Endothelial cell of umbilical vein (primary cell): Measurements from ENCODE around the gene GSG1L. TPM values are rescaled to one million over a fixed set of nuclear protein-coding genes. Genes with fewer than 3 reads are reported as not detected.

Experiments
- BruUV-seq: library from RNA; stranded (reverse); fragments of 400-500 nt; replicated peaks from 2 replicates; lab custom pipeline; 2021; lab: Mats Ljungman, UMichigan
- CTCF ChIA-PET: fragments of 300-600, 350-600 bp; sonication (Branson Sonifier 250); formaldehyde crosslinking; loops from one replicate; lab custom pipeline; 2021; ENCODE audit warnings: antibody characterized with exemption, inconsistent platforms; lab: Charles Lee
- POLR2A ChIA-PET: fragments of 300-600, 350-600 bp; sonication (Branson Sonifier 250); formaldehyde crosslinking; loops from one replicate; lab custom pipeline; 2021; ENCODE audit warnings: antibody characterized with exemption, inconsistent platforms; lab: Charles Lee
- DNase-seq: peaks from one replicate; pipeline ENCODE4 v3.0.0-alpha.2; 2011; ENCODE audit warnings: low read depth, low spot score
- FAIRE-seq: peaks from 2 replicates; lab custom pipeline; 2011; peaks lifted over from hg19 to GRCh38; lab: Jason Lieb, UNC
- H2AFZ ChIP-seq: 2 replicates; pipeline ENCODE4 v1.6.0; 2012; ENCODE audit warnings: low read depth, low read length, control low read depth, inconsistent platforms
- H3K27ac ChIP-seq: 2 replicates; pipeline ENCODE4 v1.5.1; 2011; ENCODE audit warnings: low read depth, mild to moderate bottlenecking, control low read depth, low read length, moderate library complexity; ENCODE audit not compliant: insufficient read depth
- H3K27me3 ChIP-seq, 2 experiments: 2 replicates each; pipeline versions ENCODE4 v1.6.0 to v1.6.1; 2011; ENCODE audit warnings: low read length in 2 of 2, mixed read lengths in 1 of 2; ENCODE audit not compliant: control insufficient read depth in 2 of 2, insufficient read depth in 2 of 2
- H3K36me3 ChIP-seq, 2 experiments: 2 replicates in 1 of 2; 3 replicates in 1 of 2; pipeline ENCODE4 v1.5.1; 2011; ENCODE audit warnings: low read length in 2 of 2, mild to moderate bottlenecking in 1 of 2, moderate library complexity in 1 of 2; ENCODE audit not compliant: control insufficient read depth in 2 of 2, insufficient read depth in 2 of 2; ENCODE audit errors: extremely low read depth in 1 of 2
- H3K4me1 ChIP-seq: 3 replicates; pipeline ENCODE4 v1.5.1; 2011; ENCODE audit warnings: mild to moderate bottlenecking, low read length; ENCODE audit not compliant: control insufficient read depth, insufficient read depth; ENCODE audit errors: extremely low read depth
- H3K4me2 ChIP-seq: 2 replicates; pipeline ENCODE4 v1.6.1; 2011; ENCODE audit warnings: low read length, control low read depth, mixed read lengths; ENCODE audit not compliant: insufficient read depth
- H3K4me3 ChIP-seq, 3 experiments: fragments of 200-600 bp in 1 of 3; sonication (generic), shearing (Covaris generic) in 1 of 3; replicated peaks in 1 of 3; 2 replicates each; pipeline ENCODE4 v1.5.1; 2011 to 2016; ENCODE audit warnings: control low read depth in 3 of 3, low read length in 3 of 3, mild to moderate bottlenecking in 2 of 3, inconsistent platforms in 1 of 3, low read depth in 1 of 3, moderate library complexity in 1 of 3; ENCODE audit not compliant: insufficient read depth in 1 of 3
- H3K79me2 ChIP-seq: 2 replicates; pipeline ENCODE4 v1.6.0; 2012; ENCODE audit warnings: low read length, inconsistent platforms; ENCODE audit not compliant: control insufficient read depth, insufficient read depth
- H3K9ac ChIP-seq: replicated peaks from 2 replicates; pipeline ENCODE3; 2011; ENCODE audit warnings: low read length, control low read depth; ENCODE audit not compliant: insufficient read depth; ENCODE audit errors: extremely low read depth
- H3K9me1 ChIP-seq: replicated peaks from 3 replicates; pipeline ENCODE4 v1.6.0; 2011; ENCODE audit warnings: mild to moderate bottlenecking, low read length; ENCODE audit not compliant: control insufficient read depth, insufficient read depth; ENCODE audit errors: extremely low read depth
- H3K9me3 ChIP-seq: replicated peaks from 2 replicates; pipeline ENCODE4 v1.5.1; 2012; ENCODE audit warnings: low read length, inconsistent platforms; ENCODE audit not compliant: control insufficient read depth, insufficient read depth
- H4K20me1 ChIP-seq: replicated peaks from 2 replicates; pipeline ENCODE3; 2011; ENCODE audit warnings: mild to moderate bottlenecking, low read length; ENCODE audit not compliant: control insufficient read depth, insufficient read depth; ENCODE audit errors: extremely low read depth
- CTCF ChIP-seq, 2 donors: IDR thresholded peaks; 1 replicate in 1 of 2; 2 replicates in 1 of 2; pipeline ENCODE4 v1.5.1; 2011; ENCODE audit warnings: low read length in 2 of 2, mild to moderate bottlenecking in 2 of 2, moderate library complexity in 2 of 2, control low read depth in 1 of 2, inconsistent platforms in 1 of 2, low read depth in 1 of 2; ENCODE audit not compliant: insufficient read depth in 1 of 2; ENCODE audit errors: extremely low read depth in 1 of 2
- EZH2 ChIP-seq: IDR thresholded peaks from 2 replicates; pipeline ENCODE4 v1.6.1; 2012; ENCODE audit warnings: borderline replicate concordance, low read depth, mild to moderate bottlenecking, moderate library complexity, low read length, inconsistent platforms; ENCODE audit not compliant: severe bottlenecking
- FOS ChIP-seq: IDR thresholded peaks from 2 replicates; pipeline ENCODE4 v1.6.1; 2011; ENCODE audit warnings: mild to moderate bottlenecking, low read length, moderate library complexity, borderline replicate concordance; ENCODE audit not compliant: insufficient read depth
- GATA2 ChIP-seq: IDR thresholded peaks from 2 replicates; pipeline ENCODE4 v1.7.0; 2011; ENCODE audit warnings: low read depth, mild to moderate bottlenecking, moderate library complexity, mixed read lengths, low read length; ENCODE audit not compliant: insufficient read length, insufficient read depth
- JUN ChIP-seq: IDR thresholded peaks from 2 replicates; pipeline ENCODE4 v1.6.1; 2011; ENCODE audit warnings: borderline replicate concordance, low read depth; ENCODE audit not compliant: insufficient read length, insufficient read depth
- MAX ChIP-seq: IDR thresholded peaks from 2 replicates; pipeline ENCODE4 v1.6.1; 2011; ENCODE audit not compliant: insufficient read depth, insufficient read length
- MYC ChIP-seq: IDR thresholded peaks from one replicate; pipeline ENCODE4 v1.6.1; 2011; ENCODE audit warnings: mild to moderate bottlenecking, low read depth, low read length
- POLR2A ChIP-seq: IDR thresholded peaks from 2 replicates; pipeline ENCODE4 v1.6.1; 2012; ENCODE audit warnings: low read depth, mild to moderate bottlenecking, control low read depth, low read length
- POLR2AphosphoS5 ChIP-seq: IDR thresholded peaks from 2 replicates; pipeline ENCODE4 v1.6.1; 2012; ENCODE audit warnings: low read depth, mild to moderate bottlenecking, control low read depth, low read length, moderate library complexity; ENCODE audit not compliant: insufficient read depth
- dilution Hi-C: fragments of 300-500 bp; cut with MboI; formaldehyde crosslinking; loops from one replicate; pipeline ENCODE4 v1.15.0; 2019; ENCODE audit warnings: low sequenced_read_pairs; ENCODE audit not compliant: extremely low pct_ligation_motif_present
- intact Hi-C: fragments of 100-400 bp; cut with micrococcal nuclease; formaldehyde crosslinking; loops from one replicate; pipeline ENCODE4 v1.10.0; 2022
- polyA plus RNA-seq, 4 experiments: library from polyadenylated mRNA; depleted of rRNA in 3 of 4; stranded (reverse) in 3 of 4; unstranded in 1 of 4; fragments of >200 nt; gene quantifications; 2 replicates each; pipeline versions ENCODE4 v1.2.1 to v1.2.3, GENCODE V29; 2011 to 2012; ENCODE audit warnings: missing spikeins in 1 of 4
- total RNA-seq: library from RNA; stranded (reverse); gene quantifications from 2 replicates; pipeline ENCODE4 v1.2.3, GENCODE V29; 2021

The GSG1L gene
- total and polyA plus RNA-seq, 2 donors (not counting 3 experiments of a cell fraction or from before 2014, with no cell fraction given) = 0.06 TPM; not detected in 1

GRCh38 chr16:28082624-28083023 lies 19.1 kb upstream of the GSG1L start:
- H3K9me3 ChIP-seq = no peaks in the 10 kb centered on the region
- no peak overlapping the region for H3K4me2 ChIP-seq
- no peak overlapping the region for H3K27ac ChIP-seq
- H3K4me1 ChIP-seq = no peaks in the 10 kb centered on the region
- H3K36me3 ChIP-seq = no peaks in the 10 kb centered on the region
- no peak overlapping the region for H2AFZ ChIP-seq
- FAIRE-seq = no peak
- no peaks in the 10 kb centered on the region for H3K27me3 ChIP-seq
- H4K20me1 ChIP-seq = no peaks in the 10 kb centered on the region
- dilution Hi-C loops = no loop called here
- DNase-seq = no peak
- TF ChIP-seq POLR2A (no peak), CTCF (IDR thresholded peaks at IDR 0.05; ENCODE audit: extremely low read depth in 1 of 2, insufficient read depth in 1 of 2, low read depth in 1 of 2, low read length in 2 of 2) (no peak), POLR2AphosphoS5 (no peak), MAX (no peak), MYC (no peak), GATA2 (no peak), EZH2 (no peak), FOS (no peak), JUN (no peak)
- no peak overlapping the region for H3K4me3 ChIP-seq
- no peaks in the 10 kb centered on the region for H3K79me2 ChIP-seq
- no TSS peak for BruUV-seq
- ChIA-PET CTCF (interaction anchor here (1.2 kb wide), 1 partner anchor 12 kb away, joined by 3 read pairs; no protein-coding TSS in a partner anchor), POLR2A (no interaction called here)
- intact Hi-C loops = no loop called here
- H3K9ac ChIP-seq = no peak overlapping the region
- no peaks in the 10 kb centered on the region for H3K9me1 ChIP-seq
